BJ (cell line): ENCODE data around the gene OCEL1. TPM values are rescaled to one million over a fixed set of nuclear protein-coding genes. Genes with fewer than 3 reads are reported as not detected.

Source experiments
- CTCF ChIA-PET: fragments of 350-600 bp; formaldehyde crosslinking; extraction: SDS; loops from one replicate; lab custom pipeline; 2021; ENCODE audit warnings: antibody characterized with exemption, inconsistent platforms; lab: Yijun Ruan, JAX
- POLR2A ChIA-PET: fragments of 300-600 bp; sonication (Branson Sonifier 250); formaldehyde crosslinking; extraction: SDS; loops from one replicate; lab custom pipeline; 2021; ENCODE audit warnings: antibody characterized with exemption; lab: Charles Lee
- DNase-seq: peaks from one replicate; pipeline ENCODE4 v3.0.0-alpha.2; 2011; ENCODE audit warnings: low read depth
- H3K27me3 ChIP-seq: 2 replicates; pipeline ENCODE4 v1.6.0; 2011; ENCODE audit warnings: low read length; ENCODE audit not compliant: control insufficient read depth, insufficient read depth
- H3K36me3 ChIP-seq: 2 replicates; pipeline ENCODE4 v1.5.1; 2011; ENCODE audit warnings: low read length; ENCODE audit not compliant: control insufficient read depth, insufficient read depth
- H3K4me3 ChIP-seq: 2 replicates; pipeline ENCODE4 v1.5.1; 2011; ENCODE audit warnings: low read depth, mild to moderate bottlenecking, control low read depth, low read length
- polyA plus RNA-seq: library from polyadenylated mRNA; depleted of rRNA; stranded (reverse); fragments of >200 nt; gene quantifications from 2 replicates; pipeline ENCODE4 v1.2.3, GENCODE V29; 2011
- TF ChIP-seq, protein P1 (sequence below): IDR thresholded peaks from 2 replicates; pipeline ENCODE4 v1.5.1; 2011; ENCODE audit warnings: low read depth, mild to moderate bottlenecking, control low read depth, inconsistent platforms, low read length, moderate library complexity; ENCODE audit not compliant: insufficient read depth

OCEL1 gene
- polyA plus RNA-seq, 1 experiment: 10.0 TPM

DNA sequence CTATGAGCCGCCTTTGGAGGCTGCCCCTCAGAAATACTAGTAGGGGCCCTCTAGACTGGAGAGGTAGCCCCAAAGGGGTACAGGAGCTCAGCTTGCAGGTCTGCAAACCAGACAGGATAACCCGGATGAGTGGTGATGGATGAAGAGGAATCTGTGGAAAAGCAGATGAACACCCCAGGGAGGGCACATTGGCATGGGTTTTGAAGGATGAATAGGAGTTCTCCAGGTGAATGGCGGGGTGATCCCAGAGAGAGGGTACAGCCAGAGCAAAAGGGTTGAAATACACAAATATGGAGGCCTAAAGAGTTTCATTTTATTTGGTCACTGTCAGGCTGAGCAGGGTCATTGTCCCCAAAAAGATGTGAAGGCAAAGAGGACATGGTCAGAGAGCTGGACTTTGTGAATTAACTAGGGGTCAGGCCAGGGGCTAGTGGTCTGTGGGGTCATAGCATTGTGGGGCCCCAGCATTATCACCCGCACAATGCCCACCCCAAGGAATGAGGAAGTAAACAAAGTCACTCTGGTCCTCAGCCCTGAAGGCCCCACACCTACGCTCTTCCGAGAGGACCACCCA is 14.9 kb downstream of the OCEL1 start:
- Histone ChIP-seq H3K4me3 (no peak overlapping the region), H3K36me3 (peaks cover 11% of the 10 kb centered on the region), H3K27me3 (no peaks in the 10 kb centered on the region)
- POLR2A ChIA-PET: interaction anchor here (0.6 kb wide), 1 partner anchor 16 kb away, joined by 6 read pairs; no protein-coding TSS in a partner anchor
- CTCF ChIA-PET: no interaction called here
- no peak for DNase-seq
- TF ChIP-seq, protein P1, sequence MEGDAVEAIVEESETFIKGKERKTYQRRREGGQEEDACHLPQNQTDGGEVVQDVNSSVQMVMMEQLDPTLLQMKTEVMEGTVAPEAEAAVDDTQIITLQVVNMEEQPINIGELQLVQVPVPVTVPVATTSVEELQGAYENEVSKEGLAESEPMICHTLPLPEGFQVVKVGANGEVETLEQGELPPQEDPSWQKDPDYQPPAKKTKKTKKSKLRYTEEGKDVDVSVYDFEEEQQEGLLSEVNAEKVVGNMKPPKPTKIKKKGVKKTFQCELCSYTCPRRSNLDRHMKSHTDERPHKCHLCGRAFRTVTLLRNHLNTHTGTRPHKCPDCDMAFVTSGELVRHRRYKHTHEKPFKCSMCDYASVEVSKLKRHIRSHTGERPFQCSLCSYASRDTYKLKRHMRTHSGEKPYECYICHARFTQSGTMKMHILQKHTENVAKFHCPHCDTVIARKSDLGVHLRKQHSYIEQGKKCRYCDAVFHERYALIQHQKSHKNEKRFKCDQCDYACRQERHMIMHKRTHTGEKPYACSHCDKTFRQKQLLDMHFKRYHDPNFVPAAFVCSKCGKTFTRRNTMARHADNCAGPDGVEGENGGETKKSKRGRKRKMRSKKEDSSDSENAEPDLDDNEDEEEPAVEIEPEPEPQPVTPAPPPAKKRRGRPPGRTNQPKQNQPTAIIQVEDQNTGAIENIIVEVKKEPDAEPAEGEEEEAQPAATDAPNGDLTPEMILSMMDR: no peak

DNA sequence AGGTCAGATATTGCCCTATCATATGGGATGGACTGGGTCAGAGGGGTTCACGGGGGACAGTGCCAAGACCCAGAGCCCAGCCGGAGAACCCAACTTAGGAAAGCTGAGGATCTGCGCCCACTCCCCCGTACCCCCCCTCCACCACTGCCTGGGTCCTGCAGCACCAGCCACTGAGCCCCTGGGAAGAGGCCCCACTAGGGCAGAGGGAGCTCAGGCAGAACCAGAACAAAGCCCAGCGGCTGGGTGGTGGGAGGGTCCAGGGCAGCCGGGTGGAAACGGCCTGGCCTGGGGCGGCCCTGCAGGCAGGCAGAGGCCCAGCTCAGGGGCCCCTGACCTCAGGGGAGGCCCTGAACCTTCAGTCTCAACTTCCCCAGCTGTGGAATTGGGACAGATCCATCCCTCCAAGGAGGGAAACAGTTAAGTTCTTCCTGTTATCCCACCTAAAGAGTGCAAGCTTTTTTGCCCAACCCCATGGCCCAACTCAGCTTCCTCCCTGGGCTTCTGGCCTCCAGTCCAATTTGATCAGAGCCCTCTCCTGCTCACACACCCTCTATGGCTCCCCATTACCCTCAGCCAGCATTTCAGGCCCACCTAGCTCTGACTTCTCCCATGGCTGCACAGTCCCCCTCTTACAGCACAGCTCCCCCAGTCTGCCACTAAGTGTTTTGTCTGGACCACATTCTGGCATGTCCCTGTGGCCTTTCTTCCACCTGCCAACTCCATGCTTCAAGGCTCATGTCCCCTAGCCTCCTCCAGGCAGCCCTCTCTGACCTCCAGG is 16.6 kb downstream of the OCEL1 start:
- ChIA-PET POLR2A (interaction anchor here (0.8 kb wide), 1 partner anchor 16 kb away, joined by 3 read pairs; the partner anchor contains the start of gene OCEL1), CTCF (interaction anchor here (0.6 to 2.3 kb wide), 5 partner anchors 7 to 39 kb away, joined by 3 to 14 read pairs (median 3); partner anchors contain the start of gene ANKLE1)
- Histone ChIP-seq H3K36me3 (peaks cover 11% of the 10 kb centered on the region), H3K27me3 (no peaks in the 10 kb centered on the region), H3K4me3 (peak overlapping the region; percentile 5; the same call in 1 of the 2 replicates)
- DNase-seq: no peak
- TF ChIP-seq, protein P1: no peak

DNA sequence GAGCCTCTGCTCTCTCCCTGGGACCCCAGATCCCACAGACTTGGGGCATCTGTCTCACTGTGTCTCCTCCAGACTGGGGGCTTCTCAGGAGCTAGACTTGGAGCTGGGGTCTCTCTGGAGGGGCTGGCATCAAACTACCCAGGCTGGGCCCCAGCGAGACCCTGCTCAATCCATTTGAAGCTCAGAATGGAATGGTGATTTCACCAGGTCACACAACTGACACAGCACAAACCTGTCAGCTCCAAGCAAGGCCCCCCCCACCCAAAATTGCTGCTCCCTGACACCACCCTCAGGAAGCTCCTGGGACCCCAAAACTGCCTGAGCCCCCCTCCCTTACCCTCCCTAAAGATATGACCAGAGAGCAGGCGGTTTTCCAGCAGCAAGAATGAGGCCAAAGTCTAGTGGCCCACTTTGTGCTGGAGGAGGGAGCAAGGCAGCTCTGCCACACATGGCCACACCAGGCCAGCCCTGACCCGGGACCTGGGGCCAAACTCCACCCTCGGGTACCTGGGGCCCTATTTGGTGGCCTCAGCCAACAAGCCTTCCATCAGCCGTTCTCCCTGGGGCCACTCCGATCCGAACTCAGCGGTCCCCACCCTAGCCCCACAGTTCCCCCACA is 17.3 kb downstream of the OCEL1 start:
- ChIA-PET POLR2A (no interaction called here), CTCF (interaction anchor here (0.6 to 2.3 kb wide), 6 partner anchors 8 to 39 kb away, joined by 3 to 14 read pairs (median 3); partner anchors contain the start of gene ANKLE1)
- TF ChIP-seq, protein P1: no peak
- Histone ChIP-seq H3K4me3 (peak overlapping the region; percentile 96), H3K27me3 (no peaks in the 10 kb centered on the region), H3K36me3 (peaks cover 8% of the 10 kb centered on the region)
- DNase-seq: no peak

DNA sequence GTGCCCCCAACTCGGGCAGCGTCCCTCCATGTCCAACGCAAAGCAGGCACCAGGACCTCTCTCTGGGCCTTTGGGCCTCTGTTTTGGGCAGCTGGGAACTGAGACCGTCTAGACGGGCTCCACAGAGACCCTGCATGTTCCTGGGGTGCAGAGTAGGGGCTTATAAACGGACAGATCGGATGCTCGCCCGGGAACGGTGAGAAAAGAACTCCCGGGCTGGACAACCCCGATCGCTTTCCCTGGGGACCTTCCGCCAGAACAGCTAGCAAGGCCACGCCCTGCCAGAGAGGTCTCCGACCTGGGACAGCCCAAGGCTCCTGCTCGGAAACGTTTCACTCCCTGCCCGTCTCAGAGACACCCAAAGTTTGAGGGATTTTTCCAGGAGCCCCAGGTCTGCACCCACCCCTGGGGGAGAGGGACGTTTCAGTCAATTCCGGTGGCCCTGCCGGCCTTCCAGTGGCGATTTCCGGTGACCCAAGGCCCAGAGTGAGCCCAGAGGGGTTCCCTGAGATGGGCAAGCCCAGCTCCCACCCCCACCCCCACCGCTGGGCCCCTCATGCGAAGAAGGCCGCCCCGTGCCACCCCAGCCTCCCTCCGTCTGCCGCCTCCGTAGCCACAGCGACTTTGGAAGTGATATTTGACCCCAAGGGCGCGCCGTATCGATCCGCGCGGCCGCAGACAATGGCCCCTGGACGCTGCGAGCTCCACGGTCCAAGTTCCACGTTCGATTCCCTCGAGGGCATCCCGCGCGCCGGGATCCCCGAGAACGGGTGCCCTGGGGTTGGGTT is 18.0 kb downstream of the OCEL1 start:
- Histone ChIP-seq H3K36me3 (peaks cover 8% of the 10 kb centered on the region), H3K27me3 (no peaks in the 10 kb centered on the region), H3K4me3 (peak overlapping the region; percentile 96)
- CTCF ChIA-PET: interaction anchor here (0.8 to 2.3 kb wide), 5 partner anchors 8 to 40 kb away, joined by 3 to 14 read pairs (median 4); no protein-coding TSS in a partner anchor
- POLR2A ChIA-PET: no interaction called here
- TF ChIP-seq, protein P1: no peak
- no peak for DNase-seq
